HG03066 (cell line): Measurements from ENCODE around the gene IL17C.
"Not testable (repeated sequence)": the region's sequence is repeated elsewhere in the genome, so short reads cannot be mapped to it uniquely, and the experiment has no call there.

ENCODE experiments used
- ATAC-seq: cut with Tn5 transposase; IDR thresholded peaks from one replicate; pipeline ENCODE4 v1.9.1; 2021; ENCODE audit warnings: low read depth; ENCODE audit not compliant: unreplicated experiment

IL17C gene

GRCh38 chr16:88608076-88608475 is 30.3 kb upstream of the IL17C start:
- ATAC-seq = no peak

DNA sequence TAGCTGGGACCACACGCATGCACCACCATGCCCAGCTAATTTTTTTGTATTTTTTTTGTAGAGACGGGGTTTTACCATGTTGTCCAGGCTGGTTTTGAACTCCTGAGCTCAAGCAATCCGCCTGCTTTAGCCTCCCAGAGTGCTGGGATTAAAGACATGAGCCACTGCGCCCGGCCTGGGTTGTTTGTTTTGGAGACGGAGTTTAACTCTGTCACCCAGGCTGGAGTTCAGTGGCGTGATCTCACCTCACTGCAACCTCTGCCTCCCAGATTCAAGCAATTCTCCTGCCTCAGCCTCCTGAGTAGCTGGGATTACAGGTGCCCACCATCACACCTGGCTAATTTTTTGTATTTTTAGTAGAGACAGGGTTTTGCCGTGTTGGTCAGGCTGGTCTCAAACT is 28.9 kb upstream of the IL17C start:
- not testable (repeated sequence) for ATAC-seq

DNA sequence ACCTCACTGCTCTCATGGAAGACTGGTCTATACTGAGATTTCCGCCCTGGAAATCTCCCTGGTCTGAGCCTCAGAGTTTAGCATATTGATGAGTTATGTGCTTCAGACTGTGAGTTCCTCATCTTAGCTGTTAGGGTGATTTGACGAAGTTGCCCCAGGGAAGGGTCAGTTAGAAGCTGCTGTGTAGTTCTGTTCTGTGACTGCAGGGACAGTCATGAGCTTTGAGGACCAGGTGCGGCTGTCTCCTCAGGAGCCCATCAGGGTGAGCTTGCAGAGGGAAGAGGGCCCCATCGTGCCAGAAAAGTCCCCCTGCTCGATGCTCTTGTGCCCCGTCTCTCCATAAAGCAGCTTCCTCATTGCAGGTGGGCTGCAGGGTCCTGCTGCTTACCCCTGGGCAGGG is 28.3 kb upstream of the IL17C start:
- no peak for ATAC-seq

GRCh38 chr16:88610909-88611812 is 27.2 kb upstream of the IL17C start:
- no peak for ATAC-seq

DNA sequence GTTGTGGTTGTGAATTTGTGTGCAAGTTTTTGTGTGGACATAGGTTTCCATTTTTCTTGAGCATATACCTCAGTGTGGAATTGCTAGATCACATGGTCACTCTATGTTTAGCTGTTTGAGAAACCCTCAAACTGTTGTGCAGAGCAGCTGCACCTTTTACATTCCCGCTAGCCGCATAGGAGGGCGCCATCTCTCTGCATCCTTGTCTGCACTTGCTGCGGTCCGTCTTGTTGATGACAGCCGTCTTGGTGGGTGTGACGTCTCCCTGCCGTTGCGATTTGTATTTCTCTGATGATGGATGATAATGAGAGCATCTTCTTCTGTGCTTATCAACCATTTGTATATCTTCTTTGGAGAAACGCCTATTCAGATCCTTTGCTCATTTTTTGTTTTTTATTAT is 25.1 kb upstream of the IL17C start:
- ATAC-seq = no peak

- ATAC-seq = no peak
Observed at GRCh38 chr16:88613911-88614817, 24.2 kb upstream of the IL17C start.

DNA sequence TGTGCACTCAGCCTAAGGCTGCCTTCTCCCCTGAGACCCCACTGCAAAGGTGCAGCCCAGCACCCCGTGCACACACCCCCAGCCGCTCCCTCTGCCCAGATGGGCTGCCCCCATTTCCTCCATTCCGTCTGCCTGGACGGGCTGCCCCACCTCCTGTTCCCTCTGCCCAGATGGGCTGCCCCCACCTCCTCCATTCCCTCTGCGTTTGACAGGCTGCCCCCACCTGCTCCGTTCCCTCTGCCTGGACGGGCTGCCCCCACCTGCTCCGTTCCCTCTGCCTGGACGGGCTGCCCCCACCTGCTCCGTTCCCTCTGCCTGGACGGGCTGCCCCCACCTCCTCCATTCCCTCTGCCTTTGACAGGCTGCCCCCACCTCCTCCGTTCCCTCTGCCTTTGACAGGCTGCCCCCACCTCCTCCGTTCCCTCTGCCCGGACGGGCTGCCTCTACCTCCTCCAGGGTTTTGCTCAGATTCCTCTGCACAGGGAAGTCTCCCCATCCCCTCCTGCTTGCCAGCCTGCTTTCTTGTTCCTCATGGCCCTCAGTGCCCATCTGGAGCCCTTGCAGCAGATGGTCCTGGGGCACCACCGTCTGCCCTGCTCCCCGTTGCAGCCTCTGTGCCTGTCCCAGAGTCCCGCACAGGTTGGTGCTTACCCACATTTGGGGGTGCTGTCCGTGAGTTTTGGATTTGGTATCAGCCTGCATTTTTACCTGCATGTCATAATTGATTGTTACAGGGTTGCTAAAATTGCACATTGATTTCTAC is 23.4 kb upstream of the IL17C start:
- ATAC-seq = no peak

DNA sequence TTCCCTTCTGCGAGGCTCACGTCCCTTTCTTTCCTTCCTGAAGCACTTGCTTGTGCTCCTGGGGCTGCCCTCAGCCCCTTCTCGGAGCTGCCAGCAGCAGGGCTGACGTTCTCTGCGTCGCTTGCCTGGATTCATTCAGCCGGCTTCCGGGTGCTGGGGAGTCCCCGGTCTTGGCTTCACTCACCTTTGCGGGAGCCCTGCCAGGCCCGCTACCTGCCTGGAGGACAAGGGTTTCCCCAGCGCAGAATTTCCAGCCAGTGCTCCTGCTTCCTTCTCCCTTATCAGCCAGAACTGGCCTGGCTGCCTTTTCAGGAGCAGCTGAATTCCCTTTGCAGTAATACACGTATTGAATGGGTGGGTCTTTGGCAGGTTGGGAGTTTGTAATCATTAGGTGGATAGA is 22.1 kb upstream of the IL17C start:
- no peak for ATAC-seq

DNA sequence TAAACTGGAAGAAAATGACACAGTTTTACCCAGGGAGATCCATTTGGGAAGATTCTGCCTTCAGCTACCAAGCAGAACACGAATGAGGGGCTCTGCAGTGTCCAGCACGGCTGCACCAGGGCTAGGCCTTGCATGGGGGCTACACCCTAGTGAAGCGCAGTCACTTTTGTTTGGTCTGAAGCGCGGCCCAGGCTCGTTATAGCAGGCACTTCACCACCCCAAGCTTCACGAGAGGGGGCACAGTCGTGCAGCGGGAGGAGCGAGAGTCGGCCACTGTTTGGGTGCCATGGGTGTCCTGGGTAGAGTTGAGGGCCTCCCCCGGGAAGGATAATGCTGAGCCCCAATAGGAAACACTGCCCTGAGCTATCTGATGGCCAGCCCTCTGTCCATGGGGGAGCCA is 21.6 kb upstream of the IL17C start:
- no peak for ATAC-seq

- no peak for ATAC-seq
Observed at GRCh38 chr16:88617268-88618031, 20.9 kb upstream of the IL17C start.

- no peak for ATAC-seq
Observed at GRCh38 chr16:88618182-88618955, 20.0 kb upstream of the IL17C start.

GRCh38 chr16:88618956-88619667 is 19.3 kb upstream of the IL17C start:
- no peak for ATAC-seq

DNA sequence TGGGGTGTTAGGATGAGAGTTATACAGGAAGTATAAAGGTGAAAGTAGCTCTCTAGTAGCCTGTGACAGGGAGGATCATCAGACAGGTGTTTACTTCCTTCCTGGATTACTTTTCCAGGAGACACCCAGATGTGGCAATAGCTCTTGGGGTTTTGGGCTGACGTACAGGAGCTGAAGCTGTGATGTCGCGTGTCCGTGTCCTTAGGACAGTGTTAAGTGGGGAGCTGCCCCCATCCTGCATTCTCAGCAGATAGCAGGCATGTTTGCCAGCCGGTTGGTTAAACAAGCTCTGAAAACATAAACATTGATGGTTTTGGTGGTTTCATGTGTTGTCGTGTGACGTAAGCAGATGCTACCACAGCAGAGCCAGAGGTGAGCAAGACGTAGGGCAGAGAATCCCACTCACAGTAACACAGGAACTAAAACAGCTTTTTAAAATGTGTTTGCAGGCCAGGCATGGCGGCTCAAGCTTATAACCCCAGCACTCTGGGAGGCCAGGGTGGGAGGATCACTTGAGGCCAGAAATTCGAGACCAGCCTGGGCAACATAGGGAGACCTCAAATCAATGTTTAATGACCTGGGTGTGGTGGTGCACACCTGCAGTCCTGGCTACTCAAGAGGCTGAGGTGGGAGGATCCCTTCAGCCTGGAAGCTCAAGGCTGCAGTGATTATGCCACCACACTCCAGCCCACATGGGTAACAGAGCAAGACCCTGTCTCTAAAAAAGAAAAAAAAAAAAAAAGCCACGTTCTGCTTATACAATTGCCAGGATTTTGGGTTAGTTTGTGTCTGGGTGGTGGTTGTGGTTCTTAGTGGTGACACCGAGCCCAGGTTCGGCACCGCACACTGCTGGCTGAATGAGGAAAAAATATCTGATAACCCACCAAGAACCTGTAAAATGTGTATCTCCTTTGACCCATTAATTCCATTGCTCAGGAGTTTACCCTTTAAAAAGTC is 18.2 kb upstream of the IL17C start:
- no peak for ATAC-seq

- ATAC-seq = no peak
Observed at GRCh38 chr16:88622125-88622524, 16.2 kb upstream of the IL17C start.

DNA sequence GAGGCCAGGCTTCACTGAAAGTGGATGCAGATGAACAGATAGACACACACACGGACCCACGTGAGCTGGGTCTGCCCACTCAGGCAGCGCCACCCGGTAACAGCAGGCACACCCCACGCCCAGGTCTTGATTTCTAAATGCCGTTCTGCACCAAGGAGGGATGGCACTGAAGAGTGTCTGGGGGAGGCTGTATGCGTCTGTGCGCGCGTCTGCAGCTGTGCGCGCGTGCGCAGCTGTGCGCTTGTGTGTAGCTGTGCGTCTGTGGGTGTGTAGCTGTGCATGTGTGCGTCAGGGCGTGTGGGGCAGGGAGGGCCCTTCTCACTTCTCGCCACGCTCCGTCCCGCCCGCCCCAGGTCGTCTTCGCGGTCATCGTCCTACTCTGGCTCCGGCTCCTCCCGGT is 15.5 kb upstream of the IL17C start:
- no peak for ATAC-seq

DNA sequence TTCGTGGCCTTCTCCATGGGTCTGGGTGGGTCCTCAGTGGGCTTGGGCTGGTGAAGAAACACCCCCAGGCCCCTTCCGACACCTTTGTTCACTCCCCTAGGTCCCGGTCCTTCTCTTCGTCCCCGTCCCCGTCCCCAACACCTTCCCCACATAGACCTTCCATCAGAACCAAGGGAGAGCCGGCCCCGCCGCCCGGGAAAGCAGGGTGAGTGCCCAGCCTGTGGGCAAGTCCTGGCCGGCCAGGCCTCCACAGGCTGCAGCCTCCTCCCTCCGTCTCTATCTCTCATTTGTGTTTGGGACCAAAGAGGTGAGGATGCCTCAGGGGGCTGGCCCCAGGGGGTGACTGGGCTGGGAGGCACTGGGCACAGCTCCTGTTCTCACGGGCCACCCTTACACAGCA is 14.5 kb upstream of the IL17C start:
- ATAC-seq = no peak

- no peak for ATAC-seq
Observed at GRCh38 chr16:88624481-88624880, 13.9 kb upstream of the IL17C start.
